Smooth muscle cell of the brain vasculature (primary cell): ENCODE measurements around the gene IL17REL.
"Not testable (repeated sequence)": the region's sequence is repeated elsewhere in the genome, so short reads cannot be mapped to it uniquely, and the experiment has no call there.

Experiments used
- DNase-seq: peaks from one replicate; pipeline ENCODE4 v3.0.0-alpha.2; 2012; ENCODE audit warnings: low read depth, low spot score

Gene IL17REL

GRCh38 chr22:49945042-49945794, 67.3 kb downstream of the IL17REL start:
- DNase-seq = not testable (repeated sequence)
